Testis (tissue), 2 donors: Measurements from ENCODE around the gene KIAA0586.

ENCODE experiments used
- CTCF ChIP-seq, 3 experiments: fragments of 450-650 bp in 2 of 3; fragments of 200-600 bp in 1 of 3; sonication (generic) in 1 of 3; IDR thresholded peaks; one replicate each; pipeline ENCODE4 v1.5.1; 2016 to 2019; ENCODE audit warnings: antibody characterized with exemption in 3 of 3, mild to moderate bottlenecking in 2 of 3, moderate library complexity in 1 of 3
- POLR2A ChIP-seq: fragments of 450-650 bp; IDR thresholded peaks from one replicate; pipeline ENCODE4 v1.6.1; 2017; ENCODE audit warnings: antibody characterized with exemption, mild to moderate bottlenecking, moderate library complexity

GRCh38 chr14:58533446-58533845, 105.9 kb downstream of the KIAA0586 start:
- no peak for TF ChIP-seq CTCF (IDR thresholded peaks at IDR 0.05)
- no peak for TF ChIP-seq POLR2A
